A549 (cell line): ENCODE data around the gene RAI14.

Experiments
- BHLHE40 ChIP-seq: IDR thresholded peaks from 2 replicates; pipeline ENCODE4 v1.6.1; 2012; ENCODE audit warnings: low read depth, low read length, inconsistent platforms
- JUNB ChIP-seq: fragments of >200 bp; sonication (Bioruptor Twin); formaldehyde crosslinking; IDR thresholded peaks from 2 replicates; pipeline ENCODE4 v1.6.1; 2016
- NR3C1 ChIP-seq: fragments of >200 bp; sonication (Bioruptor Twin); formaldehyde crosslinking; IDR thresholded peaks from 3 replicates; pipeline ENCODE4 v1.6.1; 2017
- POLR2A ChIP-seq: IDR thresholded peaks from 2 replicates; pipeline ENCODE4 v1.6.1; 2012; ENCODE audit warnings: mild to moderate bottlenecking, low read length
- ZC3H11A ChIP-seq: fragments of 450-650 bp; IDR thresholded peaks from 2 replicates; pipeline ENCODE4 v1.6.1; 2014; ENCODE audit warnings: antibody characterized with exemption, mild to moderate bottlenecking
- TF ChIP-seq, protein P1 (sequence below): fragments of 450-650 bp; IDR thresholded peaks from 2 replicates; pipeline ENCODE4 v1.6.1; 2014; ENCODE audit warnings: antibody characterized with exemption

DNA sequence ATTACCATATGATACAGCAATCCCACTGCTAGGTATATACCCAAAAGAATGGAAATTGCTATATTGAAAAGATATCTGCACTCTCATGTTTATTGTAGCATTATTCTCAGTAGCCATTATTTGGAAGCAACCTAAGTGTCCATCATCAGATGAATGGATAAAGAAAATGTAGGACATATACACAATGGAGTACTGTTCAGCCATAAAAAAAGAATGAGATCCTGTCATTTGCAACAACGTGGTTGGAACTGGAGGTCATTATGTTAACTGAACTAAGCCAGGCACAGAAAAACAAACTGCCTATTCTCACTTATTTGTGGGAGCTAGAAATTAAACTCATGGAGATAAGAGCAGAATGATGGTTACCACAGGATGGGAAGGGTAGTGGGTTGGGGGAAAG lies 119.8 kb downstream of the RAI14 start:
- TF ChIP-seq POLR2A (no peak), ZC3H11A (no peak), JUNB (no peak), BHLHE40 (no peak), NR3C1 (no peak)
- TF ChIP-seq, protein P1, sequence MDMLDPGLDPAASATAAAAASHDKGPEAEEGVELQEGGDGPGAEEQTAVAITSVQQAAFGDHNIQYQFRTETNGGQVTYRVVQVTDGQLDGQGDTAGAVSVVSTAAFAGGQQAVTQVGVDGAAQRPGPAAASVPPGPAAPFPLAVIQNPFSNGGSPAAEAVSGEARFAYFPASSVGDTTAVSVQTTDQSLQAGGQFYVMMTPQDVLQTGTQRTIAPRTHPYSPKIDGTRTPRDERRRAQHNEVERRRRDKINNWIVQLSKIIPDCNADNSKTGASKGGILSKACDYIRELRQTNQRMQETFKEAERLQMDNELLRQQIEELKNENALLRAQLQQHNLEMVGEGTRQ: no peak
